Bronchial epithelial cell (primary cell): ENCODE measurements around the gene RNF220. TPM values are rescaled to one million over a fixed set of nuclear protein-coding genes. Genes with fewer than 3 reads are reported as not detected.
A peak's percentile ranks its signal among the peaks of the same experiment; 100 is the strongest.

Experiments used
- DNase-seq: peaks from one replicate; pipeline ENCODE4 v3.0.0-alpha.2; 2010; ENCODE audit warnings: low read depth
- FAIRE-seq: peaks from 2 replicates; lab custom pipeline; 2011; peaks lifted over from hg19 to GRCh38; lab: Jason Lieb, UNC
- H3K27me3 ChIP-seq: 2 replicates; pipeline ENCODE4 v1.5.1; 2011; ENCODE audit warnings: low read length; ENCODE audit not compliant: control insufficient read depth, insufficient read depth
- H3K36me3 ChIP-seq: 2 replicates; pipeline ENCODE4 v1.5.1; 2011; ENCODE audit warnings: low read length; ENCODE audit not compliant: control insufficient read depth, insufficient read depth
- H3K4me3 ChIP-seq: 2 replicates; pipeline ENCODE4 v1.5.1; 2011; ENCODE audit warnings: mild to moderate bottlenecking, low read depth, low read length, control low read depth
- CTCF ChIP-seq: IDR thresholded peaks from 2 replicates; pipeline ENCODE4 v1.5.1; 2011; ENCODE audit warnings: mild to moderate bottlenecking, moderate library complexity, low read length, control low read depth, inconsistent platforms; ENCODE audit not compliant: insufficient read depth, severe bottlenecking
- total RNA-seq: library from RNA; depleted of rRNA; stranded (reverse); fragments of >200 nt; gene quantifications from 2 replicates; pipeline ENCODE4 v1.2.1, GENCODE V29; 2014

RNF220 gene
- total RNA-seq, 1 donor from 2014 or later, result 94.5 TPM

GRCh38 chr1:44700573-44700972, 295.5 kb downstream of the RNF220 start:
- peak; percentile 55 for DNase-seq
- no peaks in the 10 kb centered on the region for H3K36me3 ChIP-seq
- no peak for TF ChIP-seq CTCF
- no peaks in the 10 kb centered on the region for H3K27me3 ChIP-seq
- FAIRE-seq, result no peak
- H3K4me3 ChIP-seq, result no peak overlapping the region

GRCh38 chr1:44701141-44701573, 296.1 kb downstream of the RNF220 start:
- Histone ChIP-seq H3K27me3 (no peaks in the 10 kb centered on the region), H3K4me3 (no peak overlapping the region), H3K36me3 (no peaks in the 10 kb centered on the region)
- TF ChIP-seq CTCF, result no peak
- peak; percentile 93 for DNase-seq
- FAIRE-seq, result no peak

Other genes with a start within 250 kb of the RNF220 start
- gene DMAP1, start 191.8 kb upstream of the RNF220 start, total RNA-seq, result 17.9 and 21.9 TPM in 2 replicates
- 22.1 and 28.9 TPM in 2 replicates for gene ERI3, start 50.0 kb upstream of the RNF220 start, total RNA-seq